Endodermal cell (in vitro differentiated cells): ENCODE data around the gene ASCC1. TPM values are rescaled to one million over a fixed set of nuclear protein-coding genes. Genes with fewer than 3 reads are reported as not detected.

Experiments
- DNase-seq: peaks from one replicate; pipeline ENCODE4 v3.0.0-alpha.2; 2017
- H3K27ac ChIP-seq: 2 replicates; pipeline ENCODE4 v1.5.1; 2013; ENCODE audit warnings: mild to moderate bottlenecking, low read depth, low read length, moderate library complexity
- H3K27me3 ChIP-seq: 2 replicates; pipeline ENCODE4 v1.6.1; 2013; ENCODE audit warnings: mild to moderate bottlenecking, low read length, moderate library complexity; ENCODE audit not compliant: insufficient read depth, control insufficient read depth, poor library complexity, severe bottlenecking
- H3K36me3 ChIP-seq: 2 replicates; pipeline ENCODE4 v1.7.0; 2013; ENCODE audit warnings: mild to moderate bottlenecking, low read length, moderate library complexity; ENCODE audit not compliant: control insufficient read depth, insufficient read depth
- H3K4me1 ChIP-seq: one replicate; pipeline ENCODE4 v1.7.0; 2013; ENCODE audit warnings: low read length; ENCODE audit not compliant: control insufficient read depth, insufficient read depth
- H3K4me3 ChIP-seq: 2 replicates; pipeline ENCODE4 v1.5.1; 2013; ENCODE audit warnings: mild to moderate bottlenecking, low read length, moderate library complexity
- H3K9ac ChIP-seq: 2 replicates; pipeline ENCODE4 v1.6.1; 2013; ENCODE audit warnings: mild to moderate bottlenecking, low read length, moderate library complexity; ENCODE audit not compliant: poor library complexity, severe bottlenecking; ENCODE audit errors: extremely low read depth
- H3K9me3 ChIP-seq: 2 replicates; pipeline ENCODE4 v1.6.1; 2013; ENCODE audit warnings: mild to moderate bottlenecking, low read length, moderate library complexity; ENCODE audit not compliant: control insufficient read depth
- H3K27ac Mint-ChIP-seq: 2 replicates; pipeline ENCODE4 v1.8.0; 2020; ENCODE audit warnings: mixed read lengths
- H3K27me3 Mint-ChIP-seq: 2 replicates; pipeline ENCODE4 v1.8.0; 2021; ENCODE audit warnings: mild to moderate bottlenecking, mixed read lengths; ENCODE audit not compliant: insufficient read depth
- H3K36me3 Mint-ChIP-seq: 2 replicates; pipeline ENCODE4 v1.8.0; 2020; ENCODE audit warnings: low read depth, mixed read lengths
- H3K4me1 Mint-ChIP-seq: 2 replicates; pipeline ENCODE4 v1.8.0; 2020; ENCODE audit warnings: mixed read lengths
- H3K4me3 Mint-ChIP-seq: 2 replicates; pipeline ENCODE4 v1.8.0; 2020; ENCODE audit warnings: mild to moderate bottlenecking, moderate library complexity, mixed read lengths
- H3K9me3 Mint-ChIP-seq: 2 replicates; pipeline ENCODE4 v1.8.0; 2020; ENCODE audit warnings: mild to moderate bottlenecking, mixed read lengths
- CTCF ChIP-seq: fragments of 200-600 bp; sonication (generic); conservative IDR thresholded peaks from 2 replicates; pipeline ENCODE4 v1.5.0; 2021; ENCODE audit warnings: antibody characterized with exemption, mild to moderate bottlenecking
- WGBS, 2 experiments: methylation state at CpG; one replicate each; pipeline versions ENCODE4 v1.1.5 to v1.1.7; 2013; ENCODE audit warnings: missing lambda C conversion rate in 2 of 2, mixed read lengths in 1 of 2; ENCODE audit not compliant: insufficient coverage in 1 of 2, insufficient read length in 1 of 2; 5-methylcytosine and 5-hydroxymethylcytosine counted together
- total RNA-seq, 2 donors: library from RNA; stranded (reverse); fragmentation: NEBNext Ultra II Directional in 1 of 2; extraction: Animal tissue kit (Norgen Biotek cat#: 25700) in 1 of 2; gene quantifications; 2 replicates in 1 of 2; 3 replicates in 1 of 2; pipeline ENCODE4 v1.2.1, GENCODE V29; 2021

The ASCC1 gene
- total RNA-seq, 2 donors from 2014 or later, result 29.2 to 34.0 TPM

- H3K27ac Mint-ChIP-seq, result no peak overlapping the region
- WGBS, 2 experiments, result 99% methylated on average over 2 of the region's 3 CpGs; no CpG with 5 or more reads in 1 of the 2 experiments
- peaks cover 18% of the 10 kb centered on the region for H3K9me3 Mint-ChIP-seq
- Histone ChIP-seq H3K36me3 (peaks cover 22% of the 10 kb centered on the region), H3K27ac (no peak overlapping the region), H3K4me3 (no peak overlapping the region), H3K9me3 (peaks cover 22% of the 10 kb centered on the region), H3K27me3 (no peaks in the 10 kb centered on the region), H3K4me1 (no peaks in the 10 kb centered on the region), H3K9ac (no peak overlapping the region)
- no peak for DNase-seq
- no peak for TF ChIP-seq CTCF
- H3K27me3 Mint-ChIP-seq, result no peaks in the 10 kb centered on the region
- H3K36me3 Mint-ChIP-seq, result peaks cover 51% of the 10 kb centered on the region
- H3K4me3 Mint-ChIP-seq, result no peak overlapping the region
- H3K4me1 Mint-ChIP-seq, result no peaks in the 10 kb centered on the region
Observed at GRCh38 chr10:72186982-72187330, 29.1 kb downstream of the ASCC1 start.

GRCh38 chr10:72186258-72186981 is 29.7 kb downstream of the ASCC1 start:
- H3K27me3 Mint-ChIP-seq, result no peaks in the 10 kb centered on the region
- Histone ChIP-seq H3K27me3 (no peaks in the 10 kb centered on the region), H3K36me3 (peaks cover 23% of the 10 kb centered on the region), H3K4me3 (no peak overlapping the region), H3K27ac (no peak overlapping the region), H3K9ac (no peak overlapping the region), H3K4me1 (no peaks in the 10 kb centered on the region), H3K9me3 (peaks cover 22% of the 10 kb centered on the region)
- peaks cover 54% of the 10 kb centered on the region for H3K36me3 Mint-ChIP-seq
- 85 to 98% methylated on average over 6 to 7 of the region's 7 CpGs for WGBS, 2 experiments
- TF ChIP-seq CTCF, result no peak
- peaks cover 18% of the 10 kb centered on the region for H3K9me3 Mint-ChIP-seq
- no peak overlapping the region for H3K27ac Mint-ChIP-seq
- H3K4me1 Mint-ChIP-seq, result no peaks in the 10 kb centered on the region
- no peak overlapping the region for H3K4me3 Mint-ChIP-seq
- no peak for DNase-seq

GRCh38 chr10:72184156-72184555 is 31.9 kb downstream of the ASCC1 start:
- H3K4me1 ChIP-seq, result no peaks in the 10 kb centered on the region
- H3K27ac Mint-ChIP-seq, result no peak overlapping the region
- no peak overlapping the region for H3K4me3 Mint-ChIP-seq
- H3K27ac ChIP-seq, result no peak overlapping the region
- DNase-seq, result no peak
- H3K4me3 ChIP-seq, result no peak overlapping the region
- WGBS, 2 experiments, result 100% methylated on average over 1 of the region's 2 CpGs; no CpG with 5 or more reads in 1 of the 2 experiments
- H3K36me3 ChIP-seq, result peaks cover 27% of the 10 kb centered on the region
- H3K9ac ChIP-seq, result no peak overlapping the region
- H3K9me3 Mint-ChIP-seq, result peaks cover 18% of the 10 kb centered on the region
- no peaks in the 10 kb centered on the region for H3K27me3 Mint-ChIP-seq
- no peaks in the 10 kb centered on the region for H3K27me3 ChIP-seq
- H3K9me3 ChIP-seq, result peaks cover 22% of the 10 kb centered on the region
- no peak for TF ChIP-seq CTCF
- no peaks in the 10 kb centered on the region for H3K4me1 Mint-ChIP-seq
- H3K36me3 Mint-ChIP-seq, result peaks cover 50% of the 10 kb centered on the region
